ENCODE results near the gene CSF1R.

Gene CSF1R

DNA sequence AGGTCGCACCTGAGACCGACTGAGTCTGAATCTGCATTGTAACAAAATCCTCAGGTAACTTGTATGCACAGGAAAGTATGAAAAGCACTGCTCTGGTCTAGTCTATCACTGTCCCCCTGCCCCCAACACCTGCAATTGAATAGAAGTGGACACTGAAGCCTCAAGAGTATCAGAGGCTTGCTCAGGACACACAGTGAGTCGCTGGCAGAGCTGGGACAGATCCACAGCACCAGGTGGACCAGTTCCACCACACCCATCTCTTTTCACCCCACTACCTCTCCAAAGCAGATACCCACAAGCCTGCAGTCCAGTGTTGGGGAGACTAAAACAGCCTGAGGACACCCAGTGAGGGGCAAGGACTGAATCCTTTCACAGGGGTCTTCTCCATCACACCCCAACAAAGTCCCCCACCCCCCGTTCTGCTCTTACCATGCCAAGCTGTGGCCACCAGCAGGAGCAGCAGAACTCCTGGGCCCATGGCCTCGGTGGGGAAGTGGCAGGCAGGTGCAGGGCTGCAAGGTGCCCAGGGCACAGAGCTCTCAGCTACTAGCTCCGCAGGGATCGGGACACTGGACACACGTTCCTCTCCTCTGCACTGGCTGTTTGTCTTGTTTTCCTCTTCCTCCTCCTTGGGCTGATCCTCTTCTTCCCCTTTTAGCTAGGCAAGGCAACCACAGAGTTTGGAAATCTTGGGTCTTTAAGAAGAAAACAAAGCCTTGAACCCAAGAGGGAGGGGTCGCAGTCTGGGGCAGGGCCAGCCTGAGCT lies at the start of gene CSF1R:
CSF1R (minus strand) TSS at position 605 of the 766 bp plus-strand sequence; CDS start at position 478, 127 bp downstream.
- Mint-ChIP-seq H3K4me3 (no peak within 1 kb of the TSS), H3K27me3 (peaks cover 67% of the 10 kb centered on the region)
- no peak for DNase-seq

DNA sequence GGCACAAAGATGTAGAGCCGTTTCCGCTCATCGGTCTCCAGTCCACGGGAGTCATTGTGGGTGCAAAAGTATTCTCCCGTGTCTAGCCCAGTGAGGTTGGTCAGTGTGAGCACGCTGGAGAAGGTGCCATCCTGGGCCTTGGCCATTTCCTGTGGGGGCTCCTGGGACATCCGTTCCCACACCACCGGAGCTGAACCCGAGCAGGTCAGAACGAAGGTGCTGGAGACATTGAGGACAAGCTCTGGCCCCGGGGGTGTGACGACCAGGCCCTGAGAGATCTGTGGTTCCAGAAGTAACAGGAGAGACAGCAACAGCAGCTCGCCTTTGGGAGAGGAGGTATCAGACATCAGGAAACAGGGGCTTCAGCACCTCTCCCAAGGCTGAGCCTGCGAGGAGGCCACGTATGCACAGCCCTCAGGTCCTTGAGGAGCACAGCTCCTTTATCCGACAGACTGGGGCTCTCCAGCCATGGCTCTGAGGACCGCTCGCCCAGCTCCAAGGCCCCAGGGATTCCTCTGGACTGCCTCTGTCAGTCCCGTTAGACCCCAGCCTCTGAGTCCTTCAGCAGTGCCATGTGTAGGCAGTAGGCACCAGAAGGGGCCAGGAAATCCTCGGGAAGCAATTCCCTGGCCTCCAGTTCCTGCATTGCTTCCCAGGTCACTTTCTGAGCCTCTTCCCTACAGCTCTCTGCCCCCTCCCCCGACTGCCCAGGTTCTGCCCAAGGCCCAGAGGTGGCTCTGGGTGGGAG lies 49.4 kb upstream of the CSF1R start:
- Mint-ChIP-seq H3K4me3 (no peak overlapping the region), H3K4me1 (no peaks in the 10 kb centered on the region), H3K27ac (no peak overlapping the region), H3K9me3 (no peaks in the 10 kb centered on the region), H3K27me3 (no peaks in the 10 kb centered on the region)
- ATAC-seq, result no peak
- no peak for DNase-seq

More for the DNA sequence above, at the start of gene CSF1R:
- no peak within 1 kb of the TSS for H3K27ac Mint-ChIP-seq
- H3K4me1 Mint-ChIP-seq, result peaks cover 25% of the 10 kb centered on the region
- H3K9me3 Mint-ChIP-seq, result no peaks in the 10 kb centered on the region
- no peak for ATAC-seq

DNA sequence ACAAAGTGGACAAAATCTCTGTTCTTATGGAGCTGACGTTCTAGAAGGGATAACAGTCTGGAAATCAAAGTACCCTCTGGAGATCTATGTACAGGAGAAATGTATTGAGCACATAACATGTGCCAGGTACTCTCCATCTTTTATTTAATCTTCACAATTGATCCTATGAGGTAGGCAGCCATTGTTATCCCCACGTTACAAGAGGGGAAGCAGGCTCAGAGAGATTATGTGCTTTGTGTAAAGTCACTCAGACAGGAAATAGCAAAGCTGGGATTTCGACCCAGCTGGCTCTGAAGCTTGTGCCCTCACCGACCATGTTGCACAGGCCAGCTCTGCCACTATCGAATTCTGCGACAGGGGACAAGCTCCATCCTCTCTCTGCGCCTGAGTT lies 47.8 kb upstream of the CSF1R start:
- H3K27me3 Mint-ChIP-seq, result no peaks in the 10 kb centered on the region
- no peaks in the 10 kb centered on the region for H3K9me3 Mint-ChIP-seq
- DNase-seq, result no peak
- no peak overlapping the region for H3K4me3 Mint-ChIP-seq
- H3K4me1 Mint-ChIP-seq, result peaks cover 7% of the 10 kb centered on the region
- ATAC-seq, result no peak
- no peak overlapping the region for H3K27ac Mint-ChIP-seq

DNA sequence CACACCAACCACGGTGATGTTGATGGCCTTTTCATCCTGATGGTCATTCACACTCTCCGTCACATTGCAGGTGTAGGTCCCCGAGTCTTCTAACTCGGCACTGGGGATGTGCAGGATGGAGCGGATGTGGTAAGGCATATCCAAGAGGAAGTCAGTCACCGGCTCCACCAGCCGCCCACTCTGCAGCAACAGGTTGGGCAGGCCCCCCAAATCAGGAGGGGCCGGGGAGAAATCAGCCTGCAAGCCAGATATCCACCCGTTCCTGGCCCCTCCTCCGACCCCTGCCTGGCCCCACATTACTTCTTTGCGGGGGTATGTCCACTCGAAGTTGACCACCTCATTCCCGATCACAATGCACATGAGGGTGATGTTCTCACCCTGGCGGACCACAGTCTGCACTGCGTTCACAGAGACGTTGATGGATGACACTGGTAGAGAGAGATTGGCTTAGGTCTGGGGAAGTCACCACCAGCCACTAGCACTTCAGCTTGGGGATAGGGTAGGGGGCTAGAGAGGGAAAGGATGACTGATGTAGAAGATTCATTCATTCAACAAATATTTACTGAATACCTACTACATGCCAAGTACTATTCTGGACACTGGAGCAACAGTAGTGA lies 47.3 kb upstream of the CSF1R start:
- ATAC-seq (no peak), DNase-seq (no peak)
- Mint-ChIP-seq H3K27ac (no peak overlapping the region), H3K4me1 (peaks cover 7% of the 10 kb centered on the region), H3K27me3 (no peaks in the 10 kb centered on the region), H3K4me3 (no peak overlapping the region), H3K9me3 (no peaks in the 10 kb centered on the region)

DNA sequence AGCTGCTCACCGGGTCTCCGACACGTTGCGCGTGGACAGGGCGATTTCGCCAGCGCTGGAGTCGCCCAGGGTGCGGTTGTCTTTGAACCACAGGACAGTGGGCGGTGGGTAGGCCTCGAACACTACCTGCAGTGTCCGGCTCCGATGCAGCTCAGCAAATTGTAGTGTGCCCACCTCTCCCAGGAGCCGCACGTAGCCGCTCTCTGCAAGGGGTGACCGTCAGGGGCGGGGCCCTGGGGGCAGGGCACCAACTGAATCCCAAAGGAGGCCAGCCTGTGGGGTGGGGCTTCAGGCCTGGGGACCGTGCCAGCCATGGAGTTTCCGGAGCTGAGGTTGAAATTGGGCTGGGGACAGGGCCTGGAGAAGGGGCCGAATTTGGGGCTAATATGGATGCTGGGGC lies 46.4 kb upstream of the CSF1R start:
- no peaks in the 10 kb centered on the region for H3K9me3 Mint-ChIP-seq
- ATAC-seq (no peak), DNase-seq (no peak)
- H3K4me1 Mint-ChIP-seq, result peaks cover 7% of the 10 kb centered on the region
- H3K27ac Mint-ChIP-seq, result no peak overlapping the region
- no peaks in the 10 kb centered on the region for H3K27me3 Mint-ChIP-seq
- H3K4me3 Mint-ChIP-seq, result no peak overlapping the region

DNA sequence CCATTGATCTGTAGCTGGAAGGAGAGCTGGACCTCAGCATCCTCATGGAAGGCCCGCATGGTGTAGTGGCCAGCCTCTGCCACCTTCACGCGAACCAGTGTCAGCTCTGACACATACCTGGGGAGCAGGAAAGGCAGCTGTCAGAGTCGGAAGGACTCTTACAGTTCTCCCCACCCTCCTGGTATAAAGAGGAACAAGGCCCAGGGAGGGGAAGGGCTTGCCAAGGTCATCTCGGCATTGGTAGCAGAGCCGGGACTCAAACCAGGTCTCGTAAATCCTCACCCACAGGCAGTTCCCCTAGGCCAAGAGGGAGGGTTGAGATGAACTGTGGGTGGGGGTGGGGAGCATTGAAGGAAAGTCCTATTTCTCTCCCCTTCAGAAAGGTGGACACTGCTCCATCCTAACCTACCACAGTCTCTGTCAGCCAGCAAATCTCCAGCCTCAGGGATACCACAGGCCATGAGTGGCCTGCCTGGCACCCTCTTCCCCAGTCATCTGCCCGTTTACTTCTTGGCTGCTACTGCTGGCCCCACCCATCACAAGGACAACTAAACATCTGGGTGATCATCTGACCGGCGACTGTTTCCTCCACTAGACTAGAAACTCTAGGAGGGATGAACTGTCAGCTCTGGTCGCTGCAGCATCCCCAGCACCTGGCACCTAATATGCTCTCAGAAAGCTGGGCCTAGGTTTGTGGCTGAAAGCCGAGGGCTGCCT lies 45.8 kb upstream of the CSF1R start:
- ATAC-seq, result peak; percentile 7
- DNase-seq, result no peak
- peaks cover 7% of the 10 kb centered on the region for H3K4me1 Mint-ChIP-seq
- no peak overlapping the region for H3K27ac Mint-ChIP-seq
- no peaks in the 10 kb centered on the region for H3K9me3 Mint-ChIP-seq
- H3K4me3 Mint-ChIP-seq, result no peak overlapping the region
- no peaks in the 10 kb centered on the region for H3K27me3 Mint-ChIP-seq

DNA sequence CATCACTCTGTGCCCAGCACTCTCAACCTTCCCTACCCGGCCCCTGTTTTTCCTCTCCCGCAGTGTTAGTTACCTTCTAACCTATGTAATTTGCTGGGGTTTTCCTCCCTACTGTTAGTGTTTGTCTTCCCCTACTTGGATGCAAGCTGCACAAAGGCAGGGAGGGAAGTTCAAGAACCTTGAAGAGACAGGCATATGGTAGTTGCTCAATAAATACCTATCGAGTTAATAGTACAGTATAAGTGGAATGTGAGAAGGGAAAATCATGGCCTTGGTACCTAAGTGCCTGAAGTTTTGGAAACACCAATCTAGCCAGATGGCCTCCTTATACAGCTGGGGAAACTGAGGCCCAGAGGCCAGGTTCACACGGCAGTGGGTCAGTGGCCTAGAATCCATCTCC lies 45.1 kb upstream of the CSF1R start:
- ATAC-seq (no peak), DNase-seq (no peak)
- H3K27me3 Mint-ChIP-seq, result no peaks in the 10 kb centered on the region
- H3K4me3 Mint-ChIP-seq, result no peak overlapping the region
- H3K9me3 Mint-ChIP-seq, result no peaks in the 10 kb centered on the region
- H3K4me1 Mint-ChIP-seq, result peaks cover 7% of the 10 kb centered on the region
- no peak overlapping the region for H3K27ac Mint-ChIP-seq

DNA sequence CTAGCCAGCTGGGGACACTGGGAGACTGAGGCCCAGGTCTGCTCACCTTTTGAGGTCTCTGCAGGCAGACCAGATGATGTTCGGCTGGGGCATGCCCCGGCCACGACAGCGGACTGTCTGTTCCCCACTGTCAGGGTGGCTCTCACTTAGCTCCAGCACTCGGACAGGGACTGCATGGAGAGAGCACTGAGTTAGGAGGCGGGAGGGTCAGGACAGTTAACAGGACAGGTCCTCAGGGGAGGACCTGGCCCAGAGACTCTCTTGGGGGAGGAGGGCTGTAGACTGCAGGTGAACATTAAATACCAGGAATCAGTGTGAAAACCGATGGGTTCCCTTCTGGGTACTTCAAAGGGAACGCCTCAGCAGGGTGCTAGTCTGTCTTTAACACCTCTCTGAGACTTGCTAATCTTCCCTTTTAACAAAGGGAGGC lies 44.2 kb upstream of the CSF1R start:
- H3K9me3 Mint-ChIP-seq, result no peaks in the 10 kb centered on the region
- peaks cover 7% of the 10 kb centered on the region for H3K4me1 Mint-ChIP-seq
- H3K4me3 Mint-ChIP-seq, result no peak overlapping the region
- DNase-seq, result no peak
- H3K27ac Mint-ChIP-seq, result no peak overlapping the region
- no peak for ATAC-seq
- no peaks in the 10 kb centered on the region for H3K27me3 Mint-ChIP-seq

DNA sequence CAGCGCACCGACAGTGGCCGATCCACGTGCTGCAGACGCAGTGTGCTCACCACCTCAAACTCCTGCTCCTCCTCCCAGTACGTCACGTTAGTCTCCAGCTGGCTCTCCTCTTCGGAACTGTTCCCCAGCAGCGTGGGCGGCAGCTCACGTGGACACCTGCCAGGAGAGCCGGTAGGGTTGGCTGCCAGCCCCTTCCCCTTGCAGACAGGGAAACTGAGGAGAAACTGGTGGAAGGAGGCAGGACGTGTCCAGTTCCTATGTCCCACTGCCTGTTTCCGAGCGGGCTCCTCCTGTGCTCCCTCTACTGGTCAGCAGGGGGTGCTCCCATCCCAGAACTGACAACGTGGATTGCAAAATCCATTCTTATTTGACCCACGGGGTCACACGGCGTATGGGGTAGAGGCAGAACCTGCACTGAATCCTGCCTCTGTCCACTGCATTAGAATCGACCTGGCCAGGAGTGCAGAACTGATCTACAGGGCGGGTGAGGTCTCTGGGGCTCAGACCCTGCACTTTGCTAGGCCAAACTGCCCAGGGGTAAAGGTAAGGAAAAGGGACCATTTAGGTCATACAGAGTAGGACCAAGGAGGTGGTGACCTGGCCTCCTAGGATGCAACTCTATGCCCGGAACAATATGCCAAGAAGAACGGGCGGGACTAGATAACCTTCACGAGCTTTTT lies 43.6 kb upstream of the CSF1R start:
- ATAC-seq, result peak; percentile 71
- Mint-ChIP-seq H3K4me3 (no peak overlapping the region), H3K9me3 (no peaks in the 10 kb centered on the region), H3K27me3 (no peaks in the 10 kb centered on the region), H3K4me1 (peaks cover 7% of the 10 kb centered on the region), H3K27ac (no peak overlapping the region)
- DNase-seq, result peak; percentile 52 to 58

DNA sequence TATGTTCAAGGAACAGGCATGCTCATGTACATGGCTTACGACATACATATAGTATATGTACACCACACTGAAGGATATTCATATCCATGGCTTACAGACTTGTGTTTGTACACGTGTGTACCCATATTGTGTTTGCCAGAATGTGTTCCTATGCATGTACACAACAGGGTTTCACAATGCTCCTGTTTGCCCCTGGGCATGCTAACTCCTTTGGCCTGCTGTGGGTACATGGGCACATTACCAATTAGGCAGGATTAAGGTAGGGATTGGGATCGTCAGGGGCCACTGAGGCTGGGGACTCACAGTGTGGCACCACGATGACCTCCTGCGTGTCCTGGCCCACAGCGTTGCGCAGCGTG lies 43.1 kb upstream of the CSF1R start:
- DNase-seq (no peak), ATAC-seq (no peak)
- Mint-ChIP-seq H3K27ac (no peak overlapping the region), H3K27me3 (no peaks in the 10 kb centered on the region), H3K4me1 (peaks cover 7% of the 10 kb centered on the region), H3K9me3 (no peaks in the 10 kb centered on the region), H3K4me3 (no peak overlapping the region)

DNA sequence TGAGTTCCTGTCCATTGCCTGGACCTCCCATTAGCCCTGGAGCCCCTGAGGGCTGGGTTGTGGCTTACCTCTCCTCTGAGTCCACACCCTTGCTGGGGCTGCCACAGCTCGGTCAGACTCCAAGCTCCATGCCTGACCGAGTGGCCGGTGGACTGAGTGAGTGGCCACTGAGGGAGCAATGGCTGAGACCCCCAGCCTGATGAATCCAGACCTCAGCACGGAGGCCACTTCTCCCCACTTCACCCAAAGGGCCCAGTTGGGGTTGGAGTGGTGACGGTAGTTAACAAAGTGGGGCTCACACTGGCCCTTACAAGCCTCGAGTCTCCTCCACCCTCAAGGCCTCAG lies 40.5 kb upstream of the CSF1R start:
- ATAC-seq (no peak), DNase-seq (no peak)
- Mint-ChIP-seq H3K27ac (no peak overlapping the region), H3K9me3 (no peaks in the 10 kb centered on the region), H3K27me3 (no peaks in the 10 kb centered on the region), H3K4me3 (no peak overlapping the region), H3K4me1 (peaks cover 11% of the 10 kb centered on the region)

DNA sequence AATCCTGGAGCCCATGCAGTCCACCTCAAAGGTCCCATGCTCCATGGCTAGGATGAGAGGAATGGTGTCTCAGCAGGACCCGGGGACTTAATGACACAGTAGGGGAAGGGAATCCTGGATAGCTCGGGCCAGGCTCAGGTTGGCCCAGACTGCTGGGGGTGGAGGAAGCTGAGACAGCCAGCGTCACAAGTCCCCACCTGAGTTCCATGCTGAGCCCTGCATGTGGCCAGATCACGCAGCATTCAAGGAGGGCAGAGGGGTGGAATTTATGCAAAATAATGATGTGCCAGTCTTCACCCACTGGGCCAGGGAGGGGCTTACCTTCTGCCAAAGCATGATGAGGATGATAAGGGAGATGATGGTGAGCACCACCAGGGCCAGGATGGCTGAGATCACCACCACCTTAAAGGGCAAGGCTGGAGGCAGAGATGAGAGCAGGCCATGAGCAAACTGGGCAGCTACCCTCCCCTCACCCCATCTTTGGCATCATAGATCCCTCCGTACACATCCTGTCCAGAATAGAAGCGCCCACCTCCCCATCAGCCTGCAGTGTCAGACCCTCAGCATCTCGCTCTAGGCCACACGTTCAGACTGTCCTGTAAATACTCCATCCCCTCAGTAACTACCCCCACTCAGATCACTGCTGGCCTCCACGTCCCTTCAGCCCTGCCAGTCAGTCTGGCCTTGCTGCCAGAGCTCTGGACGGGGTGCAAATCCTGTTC lies 40.0 kb upstream of the CSF1R start:
- ATAC-seq (no peak), DNase-seq (no peak)
- Mint-ChIP-seq H3K27me3 (no peaks in the 10 kb centered on the region), H3K9me3 (no peaks in the 10 kb centered on the region), H3K4me1 (peaks cover 13% of the 10 kb centered on the region), H3K27ac (no peak overlapping the region), H3K4me3 (no peak overlapping the region)

DNA sequence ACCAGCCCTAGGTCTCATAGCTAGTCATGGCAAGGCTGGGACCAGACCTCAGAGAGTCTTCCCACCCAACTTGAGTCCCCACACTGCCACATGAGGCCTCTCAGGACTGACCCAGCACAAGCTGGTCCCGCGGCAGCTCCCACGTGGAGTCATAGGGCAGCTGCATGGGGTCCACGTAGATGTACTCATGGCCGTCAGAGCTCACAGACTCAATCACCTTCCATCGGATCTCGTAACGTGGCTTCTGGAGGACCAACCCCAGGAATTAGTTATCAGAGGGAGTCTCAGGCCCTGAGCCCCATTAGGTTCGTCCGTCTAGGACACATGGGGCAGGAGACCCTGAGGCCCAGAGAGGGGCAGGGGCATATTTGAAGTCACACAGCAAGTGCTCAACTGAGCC lies 39.0 kb upstream of the CSF1R start:
- Mint-ChIP-seq H3K4me3 (no peak overlapping the region), H3K4me1 (peaks cover 13% of the 10 kb centered on the region), H3K27me3 (no peaks in the 10 kb centered on the region), H3K27ac (no peak overlapping the region), H3K9me3 (no peaks in the 10 kb centered on the region)
- ATAC-seq (no peak), DNase-seq (no peak)

DNA sequence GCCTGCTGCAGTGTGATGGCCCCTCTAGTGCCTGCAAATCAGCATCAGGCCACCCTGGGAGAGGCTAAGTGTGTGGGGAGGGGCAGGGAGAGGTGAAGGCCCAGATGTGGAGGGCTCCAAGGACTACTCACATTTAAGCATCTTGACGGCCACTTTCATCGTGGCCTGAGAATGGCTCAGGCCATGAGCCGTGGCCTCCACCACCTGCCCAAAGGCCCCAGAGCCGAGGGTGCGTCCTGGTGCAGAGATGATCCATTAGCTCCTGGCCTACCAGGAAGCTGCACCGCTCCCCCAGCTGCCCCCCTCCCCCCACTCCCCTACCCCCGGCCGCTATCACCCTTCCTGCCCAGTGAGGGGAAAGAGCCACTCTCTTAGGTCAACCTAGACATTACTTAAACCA lies 38.2 kb upstream of the CSF1R start:
- no peaks in the 10 kb centered on the region for H3K27me3 Mint-ChIP-seq
- H3K9me3 Mint-ChIP-seq, result no peaks in the 10 kb centered on the region
- H3K27ac Mint-ChIP-seq, result no peak overlapping the region
- DNase-seq (no peak), ATAC-seq (no peak)
- H3K4me3 Mint-ChIP-seq, result no peak overlapping the region
- peaks cover 5% of the 10 kb centered on the region for H3K4me1 Mint-ChIP-seq

DNA sequence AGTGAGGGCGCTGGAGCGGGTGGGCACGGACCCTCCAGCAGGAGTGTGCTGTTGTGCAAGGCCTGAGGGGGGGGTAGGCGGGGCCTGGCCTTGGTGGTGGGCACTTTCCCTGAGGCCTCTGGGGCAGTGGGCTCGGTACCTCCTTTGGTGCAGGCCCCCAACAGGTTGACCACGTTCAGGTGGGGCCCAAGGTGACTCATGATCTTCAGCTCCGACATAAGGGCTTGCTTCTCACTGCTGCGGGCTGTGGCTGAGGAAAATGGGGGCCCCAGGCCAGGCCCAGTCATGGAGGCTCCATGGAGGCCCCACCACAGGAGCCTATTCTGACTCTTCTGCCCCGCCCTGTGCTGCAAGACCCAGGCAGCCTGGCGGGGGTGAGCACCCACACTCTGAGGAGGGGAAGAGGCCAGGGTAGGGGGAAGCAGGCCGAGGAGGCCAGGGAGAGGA lies 37.8 kb upstream of the CSF1R start:
- Mint-ChIP-seq H3K4me1 (peaks cover 5% of the 10 kb centered on the region), H3K4me3 (no peak overlapping the region), H3K27me3 (no peaks in the 10 kb centered on the region), H3K9me3 (no peaks in the 10 kb centered on the region), H3K27ac (no peak overlapping the region)
- DNase-seq (no peak), ATAC-seq (peak; percentile 16)
